Mammary epithelial cell (primary cell): ENCODE results near the gene PDCD10.

Source experiments
- EZH2 ChIP-seq: IDR thresholded peaks from 2 replicates; pipeline ENCODE4 v1.6.1; 2012; ENCODE audit warnings: low read length, inconsistent platforms, borderline replicate concordance
- TF ChIP-seq, protein P1 (sequence below), 2 donors: IDR thresholded peaks in 1 of 2; conservative IDR thresholded peaks in 1 of 2; 2 replicates each; pipeline ENCODE4 v1.5.1; 2011 to 2012; ENCODE audit warnings: inconsistent platforms in 2 of 2, low read length in 2 of 2, mild to moderate bottlenecking in 2 of 2, control low read depth in 1 of 2, low read depth in 1 of 2; ENCODE audit not compliant: insufficient read depth in 1 of 2; ENCODE audit errors: extremely low read depth in 1 of 2

- TF ChIP-seq, protein P1, sequence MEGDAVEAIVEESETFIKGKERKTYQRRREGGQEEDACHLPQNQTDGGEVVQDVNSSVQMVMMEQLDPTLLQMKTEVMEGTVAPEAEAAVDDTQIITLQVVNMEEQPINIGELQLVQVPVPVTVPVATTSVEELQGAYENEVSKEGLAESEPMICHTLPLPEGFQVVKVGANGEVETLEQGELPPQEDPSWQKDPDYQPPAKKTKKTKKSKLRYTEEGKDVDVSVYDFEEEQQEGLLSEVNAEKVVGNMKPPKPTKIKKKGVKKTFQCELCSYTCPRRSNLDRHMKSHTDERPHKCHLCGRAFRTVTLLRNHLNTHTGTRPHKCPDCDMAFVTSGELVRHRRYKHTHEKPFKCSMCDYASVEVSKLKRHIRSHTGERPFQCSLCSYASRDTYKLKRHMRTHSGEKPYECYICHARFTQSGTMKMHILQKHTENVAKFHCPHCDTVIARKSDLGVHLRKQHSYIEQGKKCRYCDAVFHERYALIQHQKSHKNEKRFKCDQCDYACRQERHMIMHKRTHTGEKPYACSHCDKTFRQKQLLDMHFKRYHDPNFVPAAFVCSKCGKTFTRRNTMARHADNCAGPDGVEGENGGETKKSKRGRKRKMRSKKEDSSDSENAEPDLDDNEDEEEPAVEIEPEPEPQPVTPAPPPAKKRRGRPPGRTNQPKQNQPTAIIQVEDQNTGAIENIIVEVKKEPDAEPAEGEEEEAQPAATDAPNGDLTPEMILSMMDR (conservative IDR thresholded peaks at IDR 0.05 in 1 of 2, IDR thresholded peaks at IDR 0.05 in 1 of 2; ENCODE audit: extremely low read depth in 1 of 2, insufficient read depth in 1 of 2, low read depth in 1 of 2, low read length in 2 of 2) = no peak
- TF ChIP-seq EZH2 = no peak
Measured at GRCh38 chr3:167718582-167718981, 16.1 kb downstream of the PDCD10 start.
